H9 (cell line): ENCODE measurements around the gene ENPP6. TPM values are rescaled to one million over a fixed set of nuclear protein-coding genes. Genes with fewer than 3 reads are reported as not detected.

Experiments
- DNase-seq: peaks from one replicate; pipeline ENCODE4 v3.0.0-alpha.2; 2017
- H2AFZ ChIP-seq: one replicate; pipeline ENCODE4 v1.6.1; 2013; ENCODE audit warnings: mild to moderate bottlenecking, low read length, control low read depth, moderate library complexity
- H2AK5ac ChIP-seq: 2 replicates; pipeline ENCODE4 v1.6.1; 2013; ENCODE audit warnings: low read length, control low read depth, mixed read lengths; ENCODE audit not compliant: insufficient read length
- H2BK120ac ChIP-seq: one replicate; pipeline ENCODE4 v1.6.1; 2013; ENCODE audit warnings: low read depth, mild to moderate bottlenecking, low read length, control low read depth, inconsistent platforms; ENCODE audit not compliant: poor library complexity, severe bottlenecking
- H2BK12ac ChIP-seq: 2 replicates; pipeline ENCODE4 v1.6.1; 2013; ENCODE audit warnings: low read length, control low read depth, mixed read lengths, low read depth; ENCODE audit not compliant: insufficient read length
- H2BK15ac ChIP-seq: 2 replicates; pipeline ENCODE4 v1.6.1; 2013; ENCODE audit warnings: low read depth, low read length, control low read depth
- H2BK20ac ChIP-seq: one replicate; pipeline ENCODE4 v1.6.1; 2013; ENCODE audit warnings: low read depth, mild to moderate bottlenecking, low read length, control low read depth, inconsistent platforms; ENCODE audit not compliant: poor library complexity, severe bottlenecking
- H2BK5ac ChIP-seq: 2 replicates; pipeline ENCODE4 v1.6.1; 2013; ENCODE audit warnings: low read length, control low read depth, mixed read lengths; ENCODE audit not compliant: insufficient read length
- H3K14ac ChIP-seq: 2 replicates; pipeline ENCODE4 v1.6.1; 2013; ENCODE audit warnings: low read length, control low read depth; ENCODE audit not compliant: insufficient read depth
- H3K18ac ChIP-seq: 2 replicates; pipeline ENCODE4 v1.6.1; 2013; ENCODE audit warnings: low read depth, mild to moderate bottlenecking, mixed read lengths, low read length, control low read depth; ENCODE audit not compliant: insufficient read length
- H3K23ac ChIP-seq: 2 replicates; pipeline ENCODE4 v1.6.1; 2013; ENCODE audit warnings: low read length, control low read depth, mixed read lengths, low read depth; ENCODE audit not compliant: insufficient read length
- H3K23me2 ChIP-seq: 2 replicates; pipeline ENCODE4 v1.6.1; 2013; ENCODE audit warnings: low read depth, mild to moderate bottlenecking, mixed read lengths, low read length, control low read depth; ENCODE audit not compliant: insufficient read length, poor library complexity, severe bottlenecking
- H3K27ac ChIP-seq: 2 replicates; pipeline ENCODE4 v1.5.1; 2013; ENCODE audit warnings: low read length, control low read depth, mixed read lengths, low read depth; ENCODE audit not compliant: insufficient read length
- H3K27me3 ChIP-seq: 2 replicates; pipeline ENCODE4 v1.6.1; 2013; ENCODE audit warnings: low read length, control low read depth, inconsistent platforms; ENCODE audit not compliant: insufficient read depth
- H3K4ac ChIP-seq: 2 replicates; pipeline ENCODE4 v1.6.1; 2013; ENCODE audit warnings: low read depth, mild to moderate bottlenecking, control low read depth, inconsistent platforms, low read length, moderate library complexity
- H3K4me1 ChIP-seq: 2 replicates; pipeline ENCODE4 v1.6.1; 2013; ENCODE audit warnings: low read length, control low read depth, inconsistent platforms; ENCODE audit not compliant: insufficient read depth
- H3K4me2 ChIP-seq: 2 replicates; pipeline ENCODE4 v1.6.1; 2013; ENCODE audit warnings: low read length, control low read depth, mixed read lengths; ENCODE audit not compliant: insufficient read length, insufficient read depth
- H3K56ac ChIP-seq: 2 replicates; pipeline ENCODE4 v1.6.1; 2013; ENCODE audit warnings: low read depth, mild to moderate bottlenecking, mixed read lengths, low read length, control low read depth; ENCODE audit not compliant: insufficient read length
- H3K79me1 ChIP-seq: 2 replicates; pipeline ENCODE4 v1.6.1; 2013; ENCODE audit warnings: low read depth, mild to moderate bottlenecking, moderate library complexity, low read length, control low read depth, inconsistent platforms; ENCODE audit not compliant: insufficient read depth, poor library complexity, severe bottlenecking
- H3K79me2 ChIP-seq: 2 replicates; pipeline ENCODE4 v1.6.1; 2013; ENCODE audit warnings: low read length, control low read depth, inconsistent platforms; ENCODE audit not compliant: insufficient read depth
- H3K9ac ChIP-seq: 2 replicates; pipeline ENCODE4 v1.6.1; 2013; ENCODE audit warnings: low read length, control low read depth, mixed read lengths; ENCODE audit not compliant: insufficient read length; ENCODE audit errors: extremely low read depth
- H3K9me3 ChIP-seq: one replicate; pipeline ENCODE4 v1.6.1; 2013; ENCODE audit warnings: low read depth, low read length, inconsistent platforms; ENCODE audit not compliant: control insufficient read depth
- H3T11ph ChIP-seq: one replicate; pipeline ENCODE4 v1.6.1; 2013; ENCODE audit warnings: mild to moderate bottlenecking, low read length, control low read depth, inconsistent platforms
- H4K20me1 ChIP-seq: one replicate; pipeline ENCODE4 v1.6.1; 2013; ENCODE audit not compliant: control insufficient read depth, insufficient read length, insufficient read depth
- H4K5ac ChIP-seq: 2 replicates; pipeline ENCODE4 v1.6.1; 2013; ENCODE audit warnings: low read depth, mild to moderate bottlenecking, mixed read lengths, low read length, control low read depth; ENCODE audit not compliant: insufficient read length
- H4K8ac ChIP-seq: replicated peaks from 2 replicates; pipeline ENCODE4 v1.6.1; 2013; ENCODE audit warnings: low read length, control low read depth, mixed read lengths, low read depth; ENCODE audit not compliant: insufficient read length
- H4K91ac ChIP-seq: 2 replicates; pipeline ENCODE4 v1.6.1; 2013; ENCODE audit warnings: low read depth, mild to moderate bottlenecking, moderate library complexity, mixed read lengths, low read length, control low read depth; ENCODE audit not compliant: insufficient read length
- H3K27ac Mint-ChIP-seq, 3 experiments: 2 replicates in 2 of 3; 3 replicates in 1 of 3; pipeline ENCODE4 v1.8.0; 2020 to 2021; ENCODE audit warnings: mixed read lengths in 3 of 3, mild to moderate bottlenecking in 1 of 3, moderate library complexity in 1 of 3
- H3K27me3 Mint-ChIP-seq: 2 replicates; pipeline ENCODE4 v1.8.0; 2021; ENCODE audit warnings: low read depth, mild to moderate bottlenecking, moderate library complexity, mixed read lengths
- H3K36me3 Mint-ChIP-seq, 3 experiments: 2 replicates in 2 of 3; 3 replicates in 1 of 3; pipeline ENCODE4 v1.8.0; 2020 to 2021; ENCODE audit warnings: low read depth in 3 of 3, mixed read lengths in 3 of 3; ENCODE audit not compliant: insufficient read depth in 1 of 3
- H3K4me1 Mint-ChIP-seq, 2 experiments: 2 replicates each; pipeline ENCODE4 v1.8.0; 2020; ENCODE audit warnings: mixed read lengths in 2 of 2
- H3K4me3 Mint-ChIP-seq, 2 experiments: 2 replicates in 1 of 2; 3 replicates in 1 of 2; pipeline ENCODE4 v1.8.0; 2020 to 2021; ENCODE audit warnings: mild to moderate bottlenecking in 2 of 2, mixed read lengths in 2 of 2, moderate library complexity in 1 of 2
- H3K9me3 Mint-ChIP-seq, 2 experiments: 2 replicates in 1 of 2; 3 replicates in 1 of 2; pipeline ENCODE4 v1.8.0; 2020; ENCODE audit warnings: mild to moderate bottlenecking in 2 of 2, mixed read lengths in 2 of 2, moderate library complexity in 1 of 2
- WGBS: extraction: QIAGEN DNeasy Blood & Tissue Kit; methylation state at CpG from one replicate; pipeline ENCODE4 v1.1.7; 2013; ENCODE audit warnings: missing lambda C conversion rate, low lambda C conversion rate, mixed read lengths; ENCODE audit not compliant: insufficient read length; ENCODE audit errors: extremely low coverage; 5-methylcytosine and 5-hydroxymethylcytosine counted together
- total RNA-seq: library from RNA; stranded (reverse); gene quantifications from 2 replicates; pipeline ENCODE4 v1.2.1, GENCODE V29; 2021
- TF ChIP-seq, protein P1 (sequence below): fragments of 200-600 bp; sonication (generic); conservative IDR thresholded peaks from 3 replicates; pipeline ENCODE4 v1.8.0; 2021; ENCODE audit warnings: antibody characterized with exemption, mild to moderate bottlenecking

The ENPP6 gene
- total RNA-seq, 1 experiment from 2014 or later, result not detected

- Histone ChIP-seq H3K4me2 (no peak overlapping the region), H3K56ac (no peak overlapping the region), H4K91ac (no peak overlapping the region), H3K4me1 (no peaks in the 10 kb centered on the region), H3T11ph (no peak overlapping the region), H3K9me3 (no peaks in the 10 kb centered on the region), H2BK20ac (no peak overlapping the region), H3K23ac (no peak overlapping the region), H3K18ac (no peak overlapping the region), H2BK5ac (no peak overlapping the region), H3K23me2 (no peaks in the 10 kb centered on the region), H3K9ac (no peak overlapping the region), H3K79me2 (no peaks in the 10 kb centered on the region), H4K20me1 (no peaks in the 10 kb centered on the region), H2BK15ac (no peak overlapping the region), H3K4ac (no peak overlapping the region), H3K27ac (no peak overlapping the region), H3K79me1 (no peaks in the 10 kb centered on the region), H3K27me3 (no peaks in the 10 kb centered on the region), H2BK120ac (no peak overlapping the region), H2AK5ac (no peak overlapping the region), H2BK12ac (no peak overlapping the region), H4K8ac (no peak overlapping the region), H2AFZ (no peak overlapping the region), H4K5ac (no peak overlapping the region), H3K14ac (no peak overlapping the region)
- Mint-ChIP-seq H3K27ac (no peak overlapping the region), H3K4me3 (no peak overlapping the region), H3K9me3 (peaks cover 16 to 20% of the 10 kb centered on the region in 2 experiments), H3K36me3 (peaks cover 0 to 14% (median 7%) of the 10 kb centered on the region in 3 experiments; a peak in 5 of 7 replicates), H3K4me1 (no peaks in the 10 kb centered on the region), H3K27me3 (peaks cover 12% of the 10 kb centered on the region)
- TF ChIP-seq, protein P1, sequence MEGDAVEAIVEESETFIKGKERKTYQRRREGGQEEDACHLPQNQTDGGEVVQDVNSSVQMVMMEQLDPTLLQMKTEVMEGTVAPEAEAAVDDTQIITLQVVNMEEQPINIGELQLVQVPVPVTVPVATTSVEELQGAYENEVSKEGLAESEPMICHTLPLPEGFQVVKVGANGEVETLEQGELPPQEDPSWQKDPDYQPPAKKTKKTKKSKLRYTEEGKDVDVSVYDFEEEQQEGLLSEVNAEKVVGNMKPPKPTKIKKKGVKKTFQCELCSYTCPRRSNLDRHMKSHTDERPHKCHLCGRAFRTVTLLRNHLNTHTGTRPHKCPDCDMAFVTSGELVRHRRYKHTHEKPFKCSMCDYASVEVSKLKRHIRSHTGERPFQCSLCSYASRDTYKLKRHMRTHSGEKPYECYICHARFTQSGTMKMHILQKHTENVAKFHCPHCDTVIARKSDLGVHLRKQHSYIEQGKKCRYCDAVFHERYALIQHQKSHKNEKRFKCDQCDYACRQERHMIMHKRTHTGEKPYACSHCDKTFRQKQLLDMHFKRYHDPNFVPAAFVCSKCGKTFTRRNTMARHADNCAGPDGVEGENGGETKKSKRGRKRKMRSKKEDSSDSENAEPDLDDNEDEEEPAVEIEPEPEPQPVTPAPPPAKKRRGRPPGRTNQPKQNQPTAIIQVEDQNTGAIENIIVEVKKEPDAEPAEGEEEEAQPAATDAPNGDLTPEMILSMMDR, result no peak
- DNase-seq, result no peak
- WGBS, result no CpG with 5 or more reads among the region's 6 CpGs
Measured at GRCh38 chr4:184177271-184177670, 40.4 kb downstream of the ENPP6 start.
